GM18951 (cell line): ENCODE measurements around the gene SATB1.

Source experiments
- POLR2A ChIP-seq: IDR thresholded peaks from 4 replicates; pipeline ENCODE4 v1.6.1; 2011; ENCODE audit warnings: mild to moderate bottlenecking; ENCODE audit not compliant: insufficient read length, insufficient read depth; ENCODE audit errors: extremely low read depth
- in situ Hi-C: fragments of 300-500 bp; cut with MboI; formaldehyde crosslinking; loops from one replicate; pipeline ENCODE4 v1.12.0; 2022; ENCODE audit warnings: low sequenced_read_pairs, mixed read lengths, inconsistent platforms; ENCODE audit not compliant: unreplicated experiment

SATB1 gene

DNA sequence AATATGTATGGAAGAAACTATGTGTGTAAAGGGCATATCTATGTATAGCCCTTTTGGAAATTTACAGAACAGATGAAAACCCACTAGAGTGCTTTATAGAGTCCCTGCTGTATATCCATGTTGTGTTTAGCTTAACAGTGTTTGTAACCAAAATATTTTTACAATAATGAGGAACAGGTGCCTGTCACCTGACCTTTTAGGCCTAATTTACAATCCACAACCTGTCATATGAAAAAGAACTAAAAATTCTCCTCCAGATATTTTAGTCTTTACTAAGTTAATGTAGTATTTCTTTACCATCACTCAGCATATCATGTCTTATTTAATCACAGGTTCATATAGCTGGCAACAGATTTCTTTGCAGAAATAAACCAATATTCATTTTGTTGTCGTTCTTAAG, 16.4 kb upstream of the SATB1 start:
- in situ Hi-C loops: no loop called here

DNA sequence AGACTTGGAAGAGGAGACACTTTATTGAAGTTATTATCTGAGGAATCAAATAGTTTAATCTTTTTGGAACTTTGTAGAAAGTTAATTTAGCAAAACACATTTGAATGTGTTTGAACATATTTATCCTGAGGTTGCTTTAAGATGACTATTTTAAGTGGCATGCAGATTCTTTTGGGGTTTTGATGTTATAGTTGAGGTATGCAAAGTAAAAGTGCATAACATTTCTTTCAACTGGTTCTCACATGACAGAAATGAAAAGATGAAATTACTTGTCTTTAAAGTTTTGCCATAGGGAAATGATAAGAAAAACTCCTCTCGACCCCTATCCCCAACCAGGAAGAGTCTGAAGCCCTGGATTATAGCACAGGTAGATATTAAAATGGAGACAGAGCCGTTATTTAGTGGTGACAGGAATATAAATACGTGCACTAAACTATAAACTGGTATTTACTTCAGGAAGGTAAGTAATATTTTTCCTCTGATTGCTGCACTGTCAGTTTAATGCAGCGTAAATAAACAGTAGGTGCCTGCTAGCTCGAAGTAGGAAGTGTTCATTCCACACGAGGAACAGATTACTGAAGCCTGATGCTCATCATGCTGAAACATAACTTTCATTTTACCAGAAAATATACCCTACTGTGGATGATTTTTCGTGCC, 15.1 kb upstream of the SATB1 start:
- TF ChIP-seq POLR2A: no peak
- in situ Hi-C loops: no loop called here

More for the DNA sequence above, 16.4 kb upstream of the SATB1 start:
- TF ChIP-seq POLR2A: no peak

DNA sequence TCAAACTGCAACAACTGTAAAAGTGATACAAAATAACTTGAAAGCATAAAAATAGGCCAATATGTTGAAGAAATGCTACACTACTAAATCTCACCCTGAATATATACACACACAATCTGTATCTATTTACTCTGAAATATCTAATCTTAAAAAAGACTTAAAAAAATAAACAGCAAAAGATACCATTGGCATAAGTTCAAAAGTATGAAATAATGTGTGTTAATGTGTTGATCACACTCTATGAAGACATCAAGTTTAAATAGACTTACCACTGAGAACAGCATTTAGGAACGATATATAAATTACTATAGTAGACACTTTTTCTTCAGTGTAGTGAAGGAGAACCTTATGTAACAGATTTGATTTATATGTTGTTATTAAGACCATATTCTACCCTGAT, 14.1 kb upstream of the SATB1 start:
- in situ Hi-C loops: no loop called here
- no peak for TF ChIP-seq POLR2A

DNA sequence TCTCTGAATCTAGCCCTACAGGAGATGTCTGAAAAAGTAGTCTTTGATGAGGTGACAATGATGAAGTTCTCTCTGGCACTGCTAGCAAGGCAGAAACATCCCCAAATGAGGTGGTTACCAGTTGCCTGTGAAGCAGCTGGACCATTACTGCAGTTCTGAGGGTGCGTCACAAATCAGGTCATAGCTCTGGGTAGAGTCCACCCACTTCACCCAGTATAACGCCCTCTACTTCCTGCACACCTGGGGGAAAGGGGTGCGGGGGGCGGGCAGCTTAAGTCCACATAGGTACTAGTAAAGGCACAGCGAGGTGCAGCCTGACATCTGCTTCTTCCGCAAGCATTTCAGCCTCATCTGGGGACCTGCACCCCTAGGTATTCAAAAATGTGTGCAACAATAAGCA, 13.4 kb upstream of the SATB1 start:
- no peak for TF ChIP-seq POLR2A
- in situ Hi-C loops: no loop called here

DNA sequence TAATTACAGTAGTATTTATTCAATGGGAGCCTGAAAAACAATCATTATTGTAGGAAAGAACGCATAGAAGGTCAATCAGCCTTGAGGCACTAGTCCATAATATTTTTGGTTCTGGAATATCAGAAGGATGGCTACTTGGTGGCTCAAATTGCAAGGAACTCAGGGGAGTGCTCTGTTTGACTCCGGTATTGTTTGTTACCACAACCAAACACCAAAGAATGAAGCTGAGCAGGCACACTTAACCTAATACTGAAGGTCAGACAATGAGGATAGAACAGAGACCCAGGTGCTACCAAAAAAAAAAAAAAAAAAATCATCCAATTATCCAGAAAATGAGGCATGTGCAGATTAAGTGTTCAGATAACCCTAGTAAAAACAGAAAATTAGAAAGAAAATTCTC, 11.1 kb upstream of the SATB1 start:
- TF ChIP-seq POLR2A: no peak
- in situ Hi-C loops: no loop called here

DNA sequence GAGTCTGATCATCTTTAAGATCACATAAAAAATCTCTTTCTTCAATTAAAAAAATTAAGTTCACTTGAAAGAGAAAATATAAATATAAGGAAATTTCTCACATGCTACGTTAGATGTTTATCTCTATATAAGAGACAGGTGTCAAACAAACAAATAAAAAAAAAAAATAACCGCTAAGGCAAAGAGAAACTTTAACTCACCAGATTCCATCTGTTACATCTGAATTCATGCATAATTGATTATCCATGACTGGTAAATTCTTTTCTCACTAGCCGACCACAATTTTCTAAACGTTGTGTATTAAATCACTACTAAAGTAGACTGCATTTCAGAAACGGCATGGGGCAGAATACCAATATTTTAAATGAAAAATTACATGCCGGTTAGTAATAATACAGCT, 9.6 kb upstream of the SATB1 start:
- no peak for TF ChIP-seq POLR2A
- in situ Hi-C loops: no loop called here

DNA sequence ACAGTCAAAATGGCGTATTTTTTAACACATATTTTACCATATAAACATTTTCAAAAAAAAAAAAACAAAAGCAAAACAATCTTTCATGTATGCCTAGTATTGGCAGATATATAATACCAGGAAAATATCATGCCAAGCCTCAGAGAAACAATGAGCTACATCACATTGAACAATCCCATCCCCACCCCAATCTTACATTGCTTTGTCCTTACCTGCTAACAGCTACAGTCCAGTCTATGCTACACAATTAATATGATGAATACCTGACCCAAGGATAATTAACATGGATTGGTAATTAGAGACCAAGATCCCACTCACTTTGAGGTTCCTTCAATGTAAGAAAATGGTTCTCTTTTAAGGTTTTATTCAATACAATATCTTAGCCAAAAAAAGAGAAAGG, 7.6 kb upstream of the SATB1 start:
- TF ChIP-seq POLR2A: no peak
- in situ Hi-C loops: no loop called here

DNA sequence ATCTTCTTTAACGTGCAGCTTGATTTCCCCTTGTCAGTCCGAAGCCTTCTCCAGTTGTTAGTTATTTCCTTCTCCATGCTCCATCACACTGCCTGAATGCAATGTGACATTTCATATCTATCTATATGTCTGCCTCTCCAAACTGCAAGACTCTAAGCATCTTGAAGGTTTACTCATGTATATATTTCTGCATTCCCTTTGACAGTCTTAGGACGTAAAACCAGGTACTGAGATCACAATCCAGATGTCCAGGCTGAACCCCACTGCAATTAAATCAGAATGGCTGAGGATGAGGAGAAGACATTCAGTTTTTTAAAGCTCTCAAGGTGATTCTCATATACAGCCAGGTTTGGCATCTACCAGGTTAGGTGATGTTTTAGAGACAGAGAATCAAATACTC, 6.1 kb upstream of the SATB1 start:
- TF ChIP-seq POLR2A: no peak
- in situ Hi-C loops: no loop called here

DNA sequence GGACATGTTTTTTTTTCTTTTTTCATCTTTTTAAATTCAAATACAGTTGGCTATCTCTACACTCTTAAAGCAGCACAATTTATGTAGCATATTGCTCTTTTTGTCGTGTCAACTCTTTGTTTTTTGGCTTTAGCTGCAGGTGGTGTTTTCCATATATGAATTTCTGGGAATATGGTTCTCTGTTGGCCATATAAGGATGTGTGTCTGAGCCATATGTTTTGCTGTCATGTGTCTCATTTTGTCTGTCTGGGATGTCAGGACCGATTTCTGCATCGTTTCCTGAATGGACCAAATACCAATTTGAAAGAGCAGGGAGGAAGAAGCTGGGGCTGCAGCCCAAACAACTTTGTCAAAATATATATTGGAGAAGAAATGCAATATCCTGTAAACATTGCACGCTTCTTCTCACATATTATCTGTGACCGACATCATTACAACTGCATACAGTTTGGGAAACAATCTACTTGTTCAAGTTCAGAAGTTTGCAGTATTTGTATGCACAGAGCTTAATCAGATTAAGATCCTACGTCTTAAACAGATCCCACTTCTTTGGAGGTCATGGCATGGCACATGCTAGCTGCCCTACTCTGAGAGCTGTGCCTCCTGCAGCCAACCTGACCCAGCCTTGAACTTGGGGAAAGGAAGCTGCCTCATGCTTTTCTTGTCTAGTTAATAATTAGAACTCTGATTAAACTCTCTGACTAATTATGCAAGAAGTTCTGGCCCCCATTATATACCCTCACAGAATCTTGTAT, 4.0 kb upstream of the SATB1 start:
- in situ Hi-C loops: no loop called here
- TF ChIP-seq POLR2A: no peak

DNA sequence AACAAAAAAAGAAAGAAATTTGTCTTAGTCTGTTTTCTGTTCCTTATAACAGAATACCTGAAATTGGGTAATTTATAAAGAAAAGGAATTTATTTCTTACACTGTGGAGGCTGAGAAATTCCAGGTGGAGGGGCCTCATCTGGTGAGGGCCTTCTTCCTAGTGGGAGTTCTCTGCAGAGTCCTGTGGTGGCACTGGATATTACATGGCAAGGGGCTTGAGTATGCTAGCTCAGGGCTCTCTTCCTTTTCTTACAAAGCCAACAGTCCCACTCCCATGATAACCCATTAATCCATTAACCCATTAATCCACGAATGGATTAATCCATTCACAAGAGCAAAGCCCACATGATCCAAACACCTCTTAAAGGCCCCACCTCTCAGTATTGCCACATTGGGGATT, 2.9 kb upstream of the SATB1 start:
- in situ Hi-C loops: no loop called here
- no peak for TF ChIP-seq POLR2A

DNA sequence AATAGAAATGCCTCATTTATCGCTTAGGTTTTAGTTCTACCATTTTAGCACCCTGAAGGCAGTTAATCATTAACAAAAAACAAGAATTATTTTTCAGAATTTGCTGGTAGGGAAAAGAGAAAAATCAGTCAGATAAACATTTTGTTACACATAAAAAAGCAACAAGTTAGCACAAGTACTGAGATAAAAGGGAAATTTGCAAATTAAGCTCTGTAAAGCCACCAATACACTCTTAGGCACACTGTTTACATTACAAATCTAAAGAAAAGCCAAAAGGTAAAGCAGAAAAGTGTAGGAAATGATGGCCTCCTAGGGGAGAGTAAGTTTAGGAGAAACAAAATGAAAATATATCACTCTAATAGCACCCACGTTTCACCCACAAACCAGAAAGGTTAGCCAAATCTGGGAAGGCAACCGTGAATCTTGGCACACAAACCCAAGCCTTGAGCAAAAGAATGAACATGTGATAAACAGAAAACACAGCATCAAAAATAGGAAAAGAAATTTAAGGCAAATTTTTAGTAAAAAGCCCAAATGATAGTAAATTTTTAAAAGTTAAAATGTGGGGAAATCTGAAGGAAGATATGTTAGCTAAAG, 1.6 kb upstream of the SATB1 start:
- TF ChIP-seq POLR2A: no peak
- in situ Hi-C loops: no loop called here

DNA sequence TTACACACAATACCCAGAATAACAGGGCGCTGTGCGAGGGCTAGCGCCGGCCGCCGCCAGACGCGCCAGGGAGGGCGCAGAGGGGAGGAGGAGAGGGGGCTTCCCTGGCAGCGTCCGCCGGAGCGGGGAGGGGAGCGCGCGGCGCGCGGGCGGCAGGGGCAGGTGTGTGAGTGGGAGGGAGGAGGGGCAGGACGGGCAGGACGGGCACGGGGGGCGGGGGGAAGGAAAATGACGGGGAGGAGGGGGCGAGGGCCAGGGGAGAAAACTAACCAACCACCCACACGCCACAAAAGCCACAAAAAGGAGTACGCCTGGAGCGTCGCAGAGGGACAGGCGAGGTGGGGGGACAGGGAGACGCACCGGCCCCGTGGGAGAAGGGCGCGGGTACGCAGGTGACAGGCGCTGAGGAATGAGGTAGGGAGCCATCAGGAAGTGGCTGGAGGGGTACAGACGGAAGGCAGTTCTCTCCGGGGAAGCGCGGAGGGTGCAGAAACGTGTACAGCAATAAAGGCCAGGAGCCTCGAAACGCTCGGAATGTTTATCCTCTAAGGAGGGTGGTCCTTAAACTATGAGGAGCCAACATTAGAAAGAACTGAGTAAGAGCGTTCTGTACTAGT, 610 bp upstream of the SATB1 start:
- in situ Hi-C loops: no loop called here
- no peak for TF ChIP-seq POLR2A

DNA sequence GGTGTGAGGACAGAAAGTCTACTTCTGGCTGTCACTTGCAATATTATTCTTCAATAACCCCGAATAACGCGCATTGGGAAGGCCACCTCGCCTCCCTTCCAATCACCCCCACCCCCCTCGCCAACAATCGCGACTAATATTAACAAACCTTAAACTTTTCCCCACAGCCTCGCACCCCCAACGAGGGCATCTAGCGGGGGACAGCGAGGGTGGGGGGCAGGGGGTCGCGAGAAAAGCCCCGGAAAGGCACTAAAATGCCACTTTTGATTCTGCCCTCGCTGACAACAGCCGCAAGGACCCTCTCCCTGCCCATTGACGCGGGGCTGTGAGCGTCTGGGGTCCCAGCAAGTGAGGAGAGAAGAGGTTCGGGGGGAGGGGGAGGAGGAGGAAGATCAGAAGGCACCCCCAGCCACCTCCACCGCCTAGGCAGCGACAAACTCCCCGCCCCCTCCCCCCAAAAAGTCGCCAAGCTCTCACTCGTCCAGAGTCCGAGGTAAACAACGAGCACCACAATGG, 868 bp downstream of the SATB1 start:
- no peak for TF ChIP-seq POLR2A
- in situ Hi-C loops: no loop called here
